HG03097 (cell line): ENCODE data around the gene YWHAE.
"Not testable (repeated sequence)": the region's sequence is repeated elsewhere in the genome, so short reads cannot be mapped to it uniquely, and the experiment has no call there.

Experiments used
- ATAC-seq: cut with Tn5 transposase; IDR thresholded peaks from one replicate; pipeline ENCODE4 v1.9.1; 2021; ENCODE audit not compliant: unreplicated experiment, low FRiP score

The YWHAE gene

DNA sequence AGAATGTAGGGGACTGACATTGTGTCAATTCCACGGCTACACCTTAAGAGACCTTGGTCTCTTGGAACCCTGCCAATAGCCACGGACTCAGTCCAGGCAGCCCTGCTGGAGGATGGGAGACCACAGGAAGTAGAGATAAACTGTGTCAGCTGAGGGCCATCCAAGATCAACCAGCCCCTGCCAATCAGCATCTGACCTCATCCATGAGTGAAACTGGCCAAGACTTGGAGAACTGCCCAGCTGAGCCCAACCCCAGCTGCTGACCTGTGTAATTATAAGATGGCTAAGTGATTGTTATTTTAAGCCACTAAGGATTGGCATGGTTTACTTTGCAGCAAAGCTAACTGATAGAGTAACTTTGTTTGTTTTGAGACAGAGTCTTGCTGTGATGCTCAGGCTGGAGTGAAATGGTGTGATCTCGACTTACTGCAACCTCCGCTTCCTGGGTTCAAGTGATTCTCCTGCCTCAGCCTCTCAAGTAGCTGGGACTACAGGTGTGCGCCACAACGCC lies 13.3 kb upstream of the YWHAE start:
- ATAC-seq = no peak

GRCh38 chr17:1412185-1413110 lies 12.4 kb upstream of the YWHAE start:
- no peak for ATAC-seq

GRCh38 chr17:1402262-1402586 lies 2.2 kb upstream of the YWHAE start:
- ATAC-seq = no peak

GRCh38 chr17:1398931-1399678 lies 917 bp downstream of the YWHAE start:
- peak; percentile 9 for ATAC-seq

- ATAC-seq = no peak
Measured at GRCh38 chr17:1398028-1398427, 2.0 kb downstream of the YWHAE start.

DNA sequence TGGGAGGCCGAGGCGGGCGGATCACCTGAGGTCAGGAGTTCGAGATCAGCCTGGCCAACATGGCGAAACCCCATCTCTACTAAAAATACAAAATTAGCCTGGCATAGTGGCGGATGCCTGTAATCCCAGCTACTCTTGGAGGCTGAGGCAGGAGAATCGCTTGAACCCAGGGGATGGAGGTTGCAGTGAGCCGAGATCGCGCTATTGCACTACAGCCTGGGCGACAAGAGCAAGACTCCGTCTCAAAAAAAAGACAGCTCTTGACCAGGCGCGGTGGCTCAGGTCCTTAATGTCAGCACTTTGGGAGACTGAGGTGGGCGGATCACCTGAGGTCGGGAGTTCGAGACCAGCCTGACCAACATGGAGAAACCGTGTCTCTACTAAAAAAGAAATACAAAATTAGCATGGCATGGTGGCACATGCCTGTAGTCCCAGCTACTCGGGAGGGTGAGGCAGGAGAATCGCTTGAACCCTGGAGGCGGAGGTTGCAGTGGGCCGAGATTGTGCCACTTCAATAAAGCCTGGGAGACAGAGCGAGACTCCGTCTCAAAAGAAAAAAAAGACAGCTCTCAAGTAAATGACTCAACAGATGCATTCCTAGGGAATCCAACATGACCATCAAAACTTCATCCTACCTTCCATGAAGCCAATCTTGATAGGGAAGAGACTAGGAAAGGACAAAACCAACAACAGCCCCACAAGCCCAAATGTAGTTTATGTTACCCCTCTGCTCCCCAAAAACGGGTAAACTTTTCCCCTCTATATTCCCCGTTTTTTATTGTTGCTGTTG lies 4.0 kb downstream of the YWHAE start:
- ATAC-seq = not testable (repeated sequence)

DNA sequence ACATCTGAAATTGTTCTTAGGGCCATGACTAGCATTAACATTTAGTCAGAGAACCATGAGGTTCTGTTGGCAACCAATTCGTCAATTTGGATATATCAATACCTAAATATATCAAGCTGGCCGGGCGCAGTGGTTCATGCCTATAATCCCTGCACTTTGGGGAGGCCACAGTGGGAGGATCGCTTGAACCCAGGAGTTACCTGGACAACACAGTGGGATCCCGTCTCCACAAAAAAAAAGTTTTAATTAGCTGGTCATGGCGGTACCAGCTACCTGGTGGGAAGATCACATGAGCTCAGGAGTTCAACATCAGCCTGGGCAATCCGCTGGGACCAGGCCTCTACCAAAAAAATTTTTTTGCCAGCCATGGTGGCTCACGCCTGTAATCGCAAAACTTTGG lies 8.4 kb downstream of the YWHAE start:
- no peak for ATAC-seq

- no peak for ATAC-seq
Measured at GRCh38 chr17:1390432-1391367, 9.3 kb downstream of the YWHAE start.

GRCh38 chr17:1387490-1388227 lies 12.4 kb downstream of the YWHAE start:
- ATAC-seq = not testable (repeated sequence)

GRCh38 chr17:1386675-1387190 lies 13.3 kb downstream of the YWHAE start:
- ATAC-seq = not testable (repeated sequence)

DNA sequence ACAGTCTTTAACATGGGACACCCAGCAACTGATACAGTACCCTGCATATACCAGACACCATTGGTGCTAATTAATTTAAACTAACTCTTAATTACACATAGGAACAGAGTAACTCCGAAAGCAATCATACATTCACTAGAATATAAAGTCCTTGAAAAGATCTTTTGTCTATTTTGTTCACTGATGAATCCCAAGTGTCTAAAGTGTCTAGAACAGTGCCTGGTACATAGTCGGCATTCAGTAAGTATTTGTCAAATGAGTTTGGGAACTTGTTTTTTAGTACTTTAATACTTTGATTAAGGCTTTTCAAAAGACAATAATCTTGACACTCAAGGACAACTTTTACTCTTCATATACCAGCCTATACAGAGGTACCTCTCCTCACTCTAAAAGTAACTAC lies 13.8 kb downstream of the YWHAE start:
- no peak for ATAC-seq

DNA sequence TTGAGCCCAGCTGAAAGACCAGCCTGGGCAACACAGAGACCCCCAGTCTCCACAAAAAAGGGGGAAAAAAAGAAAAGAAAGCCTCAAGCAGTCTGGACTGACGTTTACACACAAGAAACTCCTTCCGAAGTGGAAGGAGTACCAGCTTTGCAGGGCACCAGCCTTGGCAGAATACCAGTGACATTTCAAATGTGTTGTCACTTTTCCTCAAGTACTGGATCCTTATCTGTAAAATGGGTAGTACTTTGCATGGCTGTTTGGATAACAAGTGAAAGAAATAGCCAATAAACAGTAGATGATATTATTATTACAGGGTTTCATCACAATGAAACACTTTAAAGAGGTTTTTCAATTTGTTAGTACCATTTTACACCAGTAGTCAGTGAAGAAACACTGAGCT lies 14.2 kb downstream of the YWHAE start:
- ATAC-seq = no peak

- ATAC-seq = no peak
Measured at GRCh38 chr17:1384905-1385435, 15.1 kb downstream of the YWHAE start.

GRCh38 chr17:1379930-1380313 lies 20.1 kb downstream of the YWHAE start:
- no peak for ATAC-seq

GRCh38 chr17:1379208-1379929 lies 20.7 kb downstream of the YWHAE start:
- no peak for ATAC-seq

- not testable (repeated sequence) for ATAC-seq
Measured at GRCh38 chr17:1378476-1378860, 21.6 kb downstream of the YWHAE start.

DNA sequence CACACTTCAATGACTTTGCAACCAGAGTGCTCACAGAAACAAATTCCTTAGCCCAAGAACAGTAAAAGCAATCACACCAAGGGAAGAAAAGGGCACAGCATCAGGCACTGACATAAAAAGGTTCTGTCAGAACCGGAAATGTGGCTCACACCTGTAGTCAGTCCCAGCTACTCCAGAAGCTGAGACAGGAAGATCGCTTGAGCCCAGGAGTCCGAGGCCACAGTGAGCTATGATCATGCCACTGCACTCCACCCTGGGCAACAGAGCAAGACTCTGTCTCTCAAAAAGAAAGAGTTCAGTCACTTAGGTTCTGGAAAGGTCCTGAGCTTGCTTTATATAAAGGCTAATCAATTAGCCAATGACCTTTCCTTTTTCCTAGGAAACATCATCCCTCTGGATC lies 22.7 kb downstream of the YWHAE start:
- ATAC-seq = no peak

- ATAC-seq = no peak
Measured at GRCh38 chr17:1376061-1376460, 24.0 kb downstream of the YWHAE start.
